Measurements from ENCODE around the gene SP140L. TPM values are rescaled to one million over a fixed set of nuclear protein-coding genes. Genes with fewer than 3 reads are reported as not detected.
"Not testable (repeated sequence)": the region's sequence is repeated elsewhere in the genome, so short reads cannot be mapped to it uniquely, and the experiment has no call there.

SP140L gene
- total and polyA plus RNA-seq, 2 donors, result 11.9 to 26.5 TPM

GRCh38 chr2:230394301-230394700 lies 67.3 kb downstream of the SP140L start:
- no peaks in the 10 kb centered on the region for H3K27me3 ChIP-seq (ENCODE audit: control insufficient read depth in 2 of 2, insufficient read depth in 1 of 2, low read length in 1 of 2)
- H3K4me3 ChIP-seq (ENCODE audit: low read length in 2 of 2), result no peak overlapping the region
- no peak for DNase-seq (ENCODE audit: low read depth in 6 of 9, low spot score in 9 of 9)
- H3K27ac ChIP-seq (ENCODE audit: low read depth in 1 of 2, low read length in 1 of 2), result no peak overlapping the region
- WGBS, result 98% methylated on average over 2 of the region's 2 CpGs
- H3K36me3 ChIP-seq (ENCODE audit: control insufficient read depth in 2 of 2, insufficient read depth in 2 of 2, low read length in 1 of 2), result peaks cover 17 to 32% of the 10 kb centered on the region in 2 donors
- peaks cover 4 to 9% of the 10 kb centered on the region in 2 donors for H3K9me3 ChIP-seq (ENCODE audit: control insufficient read depth in 2 of 2, insufficient read depth in 1 of 2, low read length in 1 of 2)
- H3K4me1 ChIP-seq (ENCODE audit: control insufficient read depth in 2 of 2, insufficient read depth in 2 of 2, low read length in 2 of 2), result no peaks in the 10 kb centered on the region

- not testable (repeated sequence) for H3K9me3 ChIP-seq (ENCODE audit: control insufficient read depth in 2 of 2, insufficient read depth in 1 of 2, low read length in 1 of 2); H3K27ac ChIP-seq (ENCODE audit: low read depth in 1 of 2, low read length in 1 of 2); H3K4me1 ChIP-seq (ENCODE audit: control insufficient read depth in 2 of 2, insufficient read depth in 2 of 2, low read length in 2 of 2); H3K27me3 ChIP-seq (ENCODE audit: control insufficient read depth in 2 of 2, insufficient read depth in 1 of 2, low read length in 1 of 2); H3K4me3 ChIP-seq (ENCODE audit: low read length in 2 of 2); DNase-seq (ENCODE audit: low read depth in 6 of 9, low spot score in 9 of 9)
- WGBS, result 97% methylated on average over 6 of the region's 6 CpGs
- H3K36me3 ChIP-seq (ENCODE audit: control insufficient read depth in 2 of 2, insufficient read depth in 2 of 2, low read length in 1 of 2), result peaks cover 18 to 30% of the 10 kb centered on the region in 2 donors
Measured at GRCh38 chr2:230398698-230399097, 71.7 kb downstream of the SP140L start.

DNA sequence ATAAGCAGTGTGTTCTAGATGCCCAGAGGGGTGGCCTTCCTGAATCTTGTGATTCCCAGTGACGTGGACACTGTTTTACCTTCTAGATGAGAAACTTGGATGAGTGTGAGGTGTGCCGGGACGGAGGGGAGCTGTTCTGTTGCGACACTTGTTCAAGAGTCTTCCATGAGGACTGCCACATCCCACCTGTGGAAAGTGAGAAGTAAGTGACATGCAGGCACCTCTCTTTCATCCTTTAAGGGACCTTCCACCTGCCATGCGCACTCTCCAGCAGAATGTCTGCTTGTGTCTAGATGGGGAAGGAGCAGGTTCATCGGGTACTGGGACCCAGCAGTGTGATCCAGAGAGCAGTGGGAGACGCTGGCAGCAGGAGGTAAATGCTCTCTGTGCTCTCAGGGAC lies 73.0 kb downstream of the SP140L start:
- WGBS, result 95% methylated on average over 7 of the region's 7 CpGs
- Histone ChIP-seq H3K27me3 (ENCODE audit: control insufficient read depth in 2 of 2, insufficient read depth in 1 of 2, low read length in 1 of 2) (no peaks in the 10 kb centered on the region), H3K4me1 (ENCODE audit: control insufficient read depth in 2 of 2, insufficient read depth in 2 of 2, low read length in 2 of 2) (no peaks in the 10 kb centered on the region), H3K27ac (ENCODE audit: low read depth in 1 of 2, low read length in 1 of 2) (no peak overlapping the region), H3K4me3 (ENCODE audit: low read length in 2 of 2) (no peak overlapping the region), H3K36me3 (ENCODE audit: control insufficient read depth in 2 of 2, insufficient read depth in 2 of 2, low read length in 1 of 2) (peaks cover 13 to 26% of the 10 kb centered on the region in 2 donors), H3K9me3 (ENCODE audit: control insufficient read depth in 2 of 2, insufficient read depth in 1 of 2, low read length in 1 of 2) (peaks cover 4 to 9% of the 10 kb centered on the region in 2 donors)
- DNase-seq (ENCODE audit: low read depth in 6 of 9, low spot score in 9 of 9), result no peak

GRCh38 chr2:230400454-230400853 lies 73.5 kb downstream of the SP140L start:
- H3K27ac ChIP-seq (ENCODE audit: low read depth in 1 of 2, low read length in 1 of 2), result no peak overlapping the region
- no peaks in the 10 kb centered on the region for H3K27me3 ChIP-seq (ENCODE audit: control insufficient read depth in 2 of 2, insufficient read depth in 1 of 2, low read length in 1 of 2)
- H3K4me1 ChIP-seq (ENCODE audit: control insufficient read depth in 2 of 2, insufficient read depth in 2 of 2, low read length in 2 of 2), result no peaks in the 10 kb centered on the region
- WGBS, result 87% methylated on average over 5 of the region's 5 CpGs
- DNase-seq (ENCODE audit: low read depth in 6 of 9, low spot score in 9 of 9), result no peak
- H3K9me3 ChIP-seq (ENCODE audit: control insufficient read depth in 2 of 2, insufficient read depth in 1 of 2, low read length in 1 of 2), result peaks cover 2 to 8% of the 10 kb centered on the region in 2 donors
- H3K36me3 ChIP-seq (ENCODE audit: control insufficient read depth in 2 of 2, insufficient read depth in 2 of 2, low read length in 1 of 2), result peaks cover 13 to 26% of the 10 kb centered on the region in 2 donors
- no peak overlapping the region for H3K4me3 ChIP-seq (ENCODE audit: low read length in 2 of 2)

GRCh38 chr2:230401026-230401425 lies 74.0 kb downstream of the SP140L start:
- not testable (repeated sequence) for H3K4me1 ChIP-seq (ENCODE audit: control insufficient read depth in 2 of 2, insufficient read depth in 2 of 2, low read length in 2 of 2); H3K4me3 ChIP-seq (ENCODE audit: low read length in 2 of 2); H3K27me3 ChIP-seq (ENCODE audit: control insufficient read depth in 2 of 2, insufficient read depth in 1 of 2, low read length in 1 of 2); DNase-seq (ENCODE audit: low read depth in 6 of 9, low spot score in 9 of 9); H3K9me3 ChIP-seq (ENCODE audit: control insufficient read depth in 2 of 2, insufficient read depth in 1 of 2, low read length in 1 of 2); H3K27ac ChIP-seq (ENCODE audit: low read depth in 1 of 2, low read length in 1 of 2)
- peaks cover 9 to 23% of the 10 kb centered on the region in 2 donors for H3K36me3 ChIP-seq (ENCODE audit: control insufficient read depth in 2 of 2, insufficient read depth in 2 of 2, low read length in 1 of 2)
- WGBS, result 95% methylated on average over 2 of the region's 6 CpGs

GRCh38 chr2:230403746-230404145 lies 76.8 kb downstream of the SP140L start:
- no peak for DNase-seq (ENCODE audit: low read depth in 6 of 9, low spot score in 9 of 9)
- no peak overlapping the region for H3K4me3 ChIP-seq (ENCODE audit: low read length in 2 of 2)
- H3K36me3 ChIP-seq (ENCODE audit: control insufficient read depth in 2 of 2, insufficient read depth in 2 of 2, low read length in 1 of 2), result peaks cover 8 to 16% of the 10 kb centered on the region in 2 donors
- WGBS, result 97% methylated on average over 7 of the region's 7 CpGs
- no peaks in the 10 kb centered on the region for H3K27me3 ChIP-seq (ENCODE audit: control insufficient read depth in 2 of 2, insufficient read depth in 1 of 2, low read length in 1 of 2)
- H3K27ac ChIP-seq (ENCODE audit: low read depth in 1 of 2, low read length in 1 of 2), result no peak overlapping the region
- H3K4me1 ChIP-seq (ENCODE audit: control insufficient read depth in 2 of 2, insufficient read depth in 2 of 2, low read length in 2 of 2), result no peaks in the 10 kb centered on the region
- no peaks in the 10 kb centered on the region for H3K9me3 ChIP-seq (ENCODE audit: control insufficient read depth in 2 of 2, insufficient read depth in 1 of 2, low read length in 1 of 2)

DNA sequence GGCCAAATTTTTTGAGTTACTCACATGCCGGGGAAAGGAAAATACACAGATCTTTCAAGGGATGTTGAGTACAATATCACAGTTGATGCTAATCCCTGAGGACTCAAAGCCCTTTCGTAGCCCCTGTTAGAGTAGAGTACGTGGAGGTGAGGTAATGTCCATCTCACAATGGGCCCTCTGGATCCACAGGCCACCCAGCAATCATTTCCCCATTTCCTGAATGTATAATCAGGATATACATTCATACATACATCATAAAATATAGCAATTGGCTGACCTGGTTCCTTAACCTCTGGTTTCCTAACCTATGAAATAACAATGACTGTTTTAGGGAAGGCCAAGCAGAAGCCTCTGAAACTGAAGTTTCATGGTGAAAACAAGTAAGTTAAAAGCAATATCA lies 78.8 kb downstream of the SP140L start:
- DNase-seq (ENCODE audit: low read depth in 6 of 9, low spot score in 9 of 9), result no peak
- Histone ChIP-seq H3K4me3 (ENCODE audit: low read length in 2 of 2) (no peak overlapping the region), H3K9me3 (ENCODE audit: control insufficient read depth in 2 of 2, insufficient read depth in 1 of 2, low read length in 1 of 2) (no peaks in the 10 kb centered on the region), H3K27me3 (ENCODE audit: control insufficient read depth in 2 of 2, insufficient read depth in 1 of 2, low read length in 1 of 2) (no peaks in the 10 kb centered on the region), H3K4me1 (ENCODE audit: control insufficient read depth in 2 of 2, insufficient read depth in 2 of 2, low read length in 2 of 2) (peaks cover 2% of the 10 kb centered on the region in 2 donors), H3K36me3 (ENCODE audit: control insufficient read depth in 2 of 2, insufficient read depth in 2 of 2, low read length in 1 of 2) (peaks cover 4 to 6% of the 10 kb centered on the region in 2 donors), H3K27ac (ENCODE audit: low read depth in 1 of 2, low read length in 1 of 2) (no peak overlapping the region)
- WGBS, result 97% methylated on average over 3 of the region's 3 CpGs

GRCh38 chr2:230408244-230408842 lies 81.3 kb downstream of the SP140L start:
- H3K36me3 ChIP-seq (ENCODE audit: control insufficient read depth in 2 of 2, insufficient read depth in 2 of 2, low read length in 1 of 2), result peaks cover 0 to 3% of the 10 kb centered on the region in 2 donors
- H3K4me1 ChIP-seq (ENCODE audit: control insufficient read depth in 2 of 2, insufficient read depth in 2 of 2, low read length in 2 of 2), result peaks cover 7 to 15% of the 10 kb centered on the region in 2 donors
- DNase-seq (ENCODE audit: low read depth in 6 of 9, low spot score in 9 of 9), result no peak
- H3K27me3 ChIP-seq (ENCODE audit: control insufficient read depth in 2 of 2, insufficient read depth in 1 of 2, low read length in 1 of 2), result peaks cover 0 to 2% of the 10 kb centered on the region in 2 donors
- H3K9me3 ChIP-seq (ENCODE audit: control insufficient read depth in 2 of 2, insufficient read depth in 1 of 2, low read length in 1 of 2), result no peaks in the 10 kb centered on the region
- no peak overlapping the region for H3K27ac ChIP-seq (ENCODE audit: low read depth in 1 of 2, low read length in 1 of 2)
- 93% methylated on average over 3 of the region's 3 CpGs for WGBS
- H3K4me3 ChIP-seq (ENCODE audit: low read length in 2 of 2), result no peak overlapping the region

- H3K27me3 ChIP-seq (ENCODE audit: control insufficient read depth in 2 of 2, insufficient read depth in 1 of 2, low read length in 1 of 2); H3K4me3 ChIP-seq (ENCODE audit: low read length in 2 of 2); DNase-seq (ENCODE audit: low read depth in 6 of 9, low spot score in 9 of 9); H3K36me3 ChIP-seq (ENCODE audit: control insufficient read depth in 2 of 2, insufficient read depth in 2 of 2, low read length in 1 of 2); H3K9me3 ChIP-seq (ENCODE audit: control insufficient read depth in 2 of 2, insufficient read depth in 1 of 2, low read length in 1 of 2); H3K27ac ChIP-seq (ENCODE audit: low read depth in 1 of 2, low read length in 1 of 2): not testable (repeated sequence)
- peaks cover 12 to 15% of the 10 kb centered on the region in 2 donors for H3K4me1 ChIP-seq (ENCODE audit: control insufficient read depth in 2 of 2, insufficient read depth in 2 of 2, low read length in 2 of 2)
- 49% methylated on average over 2 of the region's 2 CpGs for WGBS
Measured at GRCh38 chr2:230409316-230409715, 82.3 kb downstream of the SP140L start.

Measured in thymus (tissue), 11 donors.